Measurements from ENCODE around the gene PRAMEF11.
"Not testable (repeated sequence)": the region's sequence is repeated elsewhere in the genome, so short reads cannot be mapped to it uniquely, and the experiment has no call there.

The PRAMEF11 gene

DNA sequence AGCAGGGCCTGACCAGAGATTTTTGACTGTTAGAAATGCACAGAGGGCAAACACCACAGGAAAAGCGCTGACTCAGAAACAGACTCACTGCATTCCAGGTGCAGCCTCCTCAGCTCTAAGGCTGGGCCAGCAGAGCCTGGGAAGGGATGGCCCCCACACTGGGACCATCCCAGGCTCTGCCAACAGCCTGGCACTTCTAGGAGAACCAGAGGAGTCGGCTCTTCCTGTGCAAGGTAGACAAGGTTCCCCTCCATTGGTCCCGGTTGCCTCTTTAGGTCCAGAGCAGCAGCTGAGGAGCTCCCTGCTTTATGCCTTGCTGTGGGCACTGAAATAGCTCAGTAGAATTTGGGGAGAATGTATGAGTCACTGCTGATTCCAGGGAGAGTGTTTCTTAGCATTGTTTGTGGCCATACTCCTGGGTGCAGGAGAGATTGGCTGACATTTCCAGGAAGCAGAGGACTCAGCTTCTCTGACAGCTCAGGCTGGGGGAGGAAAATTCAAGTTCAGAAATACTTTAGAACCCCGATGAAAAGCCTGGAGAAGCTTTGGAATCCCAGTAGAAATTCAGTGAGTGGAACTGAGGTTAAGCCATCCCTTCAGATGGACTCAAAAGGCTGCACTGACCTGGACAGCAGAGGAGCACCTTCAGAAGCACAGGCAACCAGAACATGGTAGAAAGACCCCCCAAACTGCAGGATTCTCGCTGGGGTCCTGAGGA is 20.4 kb downstream of the PRAMEF11 start:
- no peaks in the 10 kb centered on the region for H3K9me3 ChIP-seq
- no peak overlapping the region for H3K4me3 ChIP-seq (ENCODE audit: low read depth, low read length)
- no peaks in the 10 kb centered on the region for H3K27me3 ChIP-seq
- TF ChIP-seq, protein P1, sequence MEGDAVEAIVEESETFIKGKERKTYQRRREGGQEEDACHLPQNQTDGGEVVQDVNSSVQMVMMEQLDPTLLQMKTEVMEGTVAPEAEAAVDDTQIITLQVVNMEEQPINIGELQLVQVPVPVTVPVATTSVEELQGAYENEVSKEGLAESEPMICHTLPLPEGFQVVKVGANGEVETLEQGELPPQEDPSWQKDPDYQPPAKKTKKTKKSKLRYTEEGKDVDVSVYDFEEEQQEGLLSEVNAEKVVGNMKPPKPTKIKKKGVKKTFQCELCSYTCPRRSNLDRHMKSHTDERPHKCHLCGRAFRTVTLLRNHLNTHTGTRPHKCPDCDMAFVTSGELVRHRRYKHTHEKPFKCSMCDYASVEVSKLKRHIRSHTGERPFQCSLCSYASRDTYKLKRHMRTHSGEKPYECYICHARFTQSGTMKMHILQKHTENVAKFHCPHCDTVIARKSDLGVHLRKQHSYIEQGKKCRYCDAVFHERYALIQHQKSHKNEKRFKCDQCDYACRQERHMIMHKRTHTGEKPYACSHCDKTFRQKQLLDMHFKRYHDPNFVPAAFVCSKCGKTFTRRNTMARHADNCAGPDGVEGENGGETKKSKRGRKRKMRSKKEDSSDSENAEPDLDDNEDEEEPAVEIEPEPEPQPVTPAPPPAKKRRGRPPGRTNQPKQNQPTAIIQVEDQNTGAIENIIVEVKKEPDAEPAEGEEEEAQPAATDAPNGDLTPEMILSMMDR (IDR thresholded peaks at IDR 0.05; ENCODE audit: low read depth, low read length): no peak
- no peaks in the 10 kb centered on the region for H3K4me1 ChIP-seq
- DNase-seq: no peak
- H3K36me3 ChIP-seq: no peaks in the 10 kb centered on the region

DNA sequence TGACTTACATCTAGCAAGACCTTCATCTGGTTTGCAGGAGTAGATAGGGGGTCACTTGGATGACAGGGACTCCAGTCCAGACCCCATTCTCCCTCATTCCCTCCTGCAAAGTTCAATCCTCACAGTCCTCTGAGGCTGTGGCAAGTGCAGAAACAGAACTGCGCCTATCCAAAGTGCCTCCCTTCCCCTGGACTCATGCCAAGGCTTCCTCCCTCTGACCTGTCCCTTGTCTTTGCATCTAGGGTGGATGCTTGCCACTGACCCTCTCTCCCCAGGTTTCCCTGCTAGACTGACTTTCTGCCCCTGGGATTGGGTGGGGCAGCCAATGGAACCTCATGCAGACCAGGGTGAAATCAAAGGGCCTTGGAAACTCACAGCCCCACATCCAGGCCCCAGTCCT is 21.3 kb downstream of the PRAMEF11 start:
- Histone ChIP-seq H3K9me3 (no peaks in the 10 kb centered on the region), H3K27me3 (no peaks in the 10 kb centered on the region), H3K4me1 (no peaks in the 10 kb centered on the region), H3K4me3 (ENCODE audit: low read depth, low read length) (no peak overlapping the region), H3K36me3 (no peaks in the 10 kb centered on the region)
- DNase-seq: no peak
- TF ChIP-seq, protein P1 (IDR thresholded peaks at IDR 0.05; ENCODE audit: low read depth, low read length): no peak

DNA sequence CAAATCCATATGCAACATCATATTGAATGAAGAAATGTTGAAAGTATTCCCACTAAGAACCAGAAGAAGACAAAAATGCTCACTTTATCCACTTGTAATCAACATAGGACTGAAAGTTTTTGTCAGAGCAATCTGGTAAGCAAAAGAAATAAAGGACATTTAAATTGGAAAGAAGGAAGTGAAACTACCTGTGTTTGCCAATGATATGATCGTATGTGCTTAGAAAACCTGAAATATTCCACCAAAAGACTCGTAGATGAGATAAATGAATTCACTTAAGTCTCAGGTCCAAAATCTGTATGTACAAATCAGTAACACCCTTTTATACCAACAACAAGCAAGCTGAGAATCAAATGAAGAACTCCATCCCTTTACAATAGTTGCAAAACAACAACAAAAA is 31.5 kb downstream of the PRAMEF11 start:
- H3K4me1 ChIP-seq: no peaks in the 10 kb centered on the region
- no peaks in the 10 kb centered on the region for H3K36me3 ChIP-seq
- no peak for DNase-seq
- no peaks in the 10 kb centered on the region for H3K27me3 ChIP-seq
- H3K9me3 ChIP-seq: no peaks in the 10 kb centered on the region
- TF ChIP-seq, protein P1 (IDR thresholded peaks at IDR 0.05; ENCODE audit: low read depth, low read length): no peak
- no peak overlapping the region for H3K4me3 ChIP-seq (ENCODE audit: low read depth, low read length)

DNA sequence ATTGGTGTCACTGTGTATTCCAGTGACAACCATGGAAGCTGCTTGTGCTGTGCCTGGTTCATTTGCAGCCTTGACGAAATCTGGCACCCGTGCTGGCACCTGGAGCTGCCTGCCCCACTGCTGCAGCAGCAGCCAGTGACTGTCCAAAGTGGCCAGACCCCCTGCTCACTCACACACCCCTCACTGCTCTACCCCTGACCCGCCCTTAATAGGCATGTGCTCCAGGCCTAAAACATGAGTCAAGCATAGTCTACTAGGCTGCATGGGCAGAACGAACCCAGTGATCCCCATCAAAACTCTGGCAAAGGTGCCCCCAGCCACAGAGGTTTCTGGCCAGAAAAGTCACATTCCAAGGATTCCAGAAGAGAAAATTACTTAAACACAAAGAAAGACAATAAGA is 32.3 kb downstream of the PRAMEF11 start:
- H3K4me1 ChIP-seq: no peaks in the 10 kb centered on the region

DNA sequence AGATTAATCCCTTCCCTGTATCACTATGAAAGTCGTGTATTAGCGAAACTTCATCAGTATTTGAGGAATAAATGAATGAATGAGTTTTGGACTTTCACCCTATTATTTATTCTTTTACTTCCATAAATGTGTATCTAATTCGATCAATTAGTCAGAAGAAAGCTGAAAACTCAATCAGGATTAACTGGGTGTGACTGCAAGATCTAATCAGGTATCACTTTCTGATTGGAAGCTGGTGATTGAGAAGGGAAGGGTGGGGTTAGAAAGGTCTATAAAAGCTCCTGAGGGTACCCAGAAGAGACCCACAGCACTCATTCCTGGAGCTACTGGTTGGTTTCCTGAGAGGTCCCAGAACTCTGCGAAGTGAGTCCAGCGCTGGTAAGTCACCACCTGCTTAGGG is 40.1 kb downstream of the PRAMEF11 start, which contains the start of gene PRAMEF1:
Gene PRAMEF1 (plus strand): TSS at position 301 of the 400 bp plus-strand sequence. CDS start 1,831 bp downstream, outside the sequence.
- H3K36me3 ChIP-seq; DNase-seq; H3K9me3 ChIP-seq; H3K4me1 ChIP-seq; H3K27me3 ChIP-seq; H3K4me3 ChIP-seq (ENCODE audit: low read depth, low read length): not testable (repeated sequence)

More for the DNA sequence above, 32.3 kb downstream of the PRAMEF11 start:
- TF ChIP-seq, protein P1 (IDR thresholded peaks at IDR 0.05; ENCODE audit: low read depth, low read length): no peak
- no peak overlapping the region for H3K4me3 ChIP-seq (ENCODE audit: low read depth, low read length)
- no peaks in the 10 kb centered on the region for H3K27me3 ChIP-seq
- no peaks in the 10 kb centered on the region for H3K36me3 ChIP-seq
- no peak for DNase-seq
- no peaks in the 10 kb centered on the region for H3K9me3 ChIP-seq

DNA sequence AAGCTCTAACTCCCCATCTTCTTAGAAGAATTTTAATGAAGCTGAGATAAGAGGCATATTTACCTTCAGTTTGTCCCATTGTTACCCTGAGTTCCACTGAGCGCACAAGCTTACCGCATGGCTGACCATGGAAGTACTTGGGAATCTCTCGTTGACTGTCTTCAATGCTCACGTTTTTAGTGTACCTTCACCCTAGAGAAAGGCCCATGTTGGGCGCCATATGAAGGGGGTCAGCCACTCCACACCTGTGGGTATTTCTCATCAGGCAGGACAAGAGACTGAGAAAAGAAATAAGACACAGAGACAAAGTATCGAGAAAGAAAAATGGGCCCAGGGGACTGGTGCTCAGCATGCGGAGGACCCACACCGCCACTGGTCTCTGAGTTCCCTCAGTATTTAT is 46.5 kb downstream of the PRAMEF11 start:
- DNase-seq; H3K36me3 ChIP-seq; H3K4me1 ChIP-seq; H3K9me3 ChIP-seq; H3K27me3 ChIP-seq; H3K4me3 ChIP-seq (ENCODE audit: low read depth, low read length): not testable (repeated sequence)

DNA sequence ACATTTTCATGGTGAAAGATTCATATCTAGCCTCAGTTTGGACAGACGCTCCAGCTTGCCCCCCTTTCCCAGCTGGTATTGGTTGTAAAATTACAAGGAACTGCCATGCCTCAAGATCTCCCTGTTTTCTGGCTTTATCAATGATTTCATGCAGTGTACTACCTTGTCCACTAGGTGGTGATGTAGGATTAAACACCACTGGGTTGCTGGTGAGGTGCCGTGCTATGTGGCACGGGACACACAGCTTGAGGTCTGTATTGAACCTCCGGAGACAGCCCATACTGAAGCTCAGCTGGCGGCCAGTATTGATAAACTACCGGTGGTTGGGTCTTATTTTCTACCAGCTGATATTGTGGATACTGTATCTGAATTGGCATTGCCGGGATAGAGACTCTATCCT is 47.4 kb downstream of the PRAMEF11 start:
- TF ChIP-seq, protein P1 (IDR thresholded peaks at IDR 0.05; ENCODE audit: low read depth, low read length): peak; percentile 21
- not testable (repeated sequence) for H3K9me3 ChIP-seq; H3K4me1 ChIP-seq; H3K36me3 ChIP-seq; H3K27me3 ChIP-seq; H3K4me3 ChIP-seq (ENCODE audit: low read depth, low read length)
- peak; percentile 17 for DNase-seq

DNA sequence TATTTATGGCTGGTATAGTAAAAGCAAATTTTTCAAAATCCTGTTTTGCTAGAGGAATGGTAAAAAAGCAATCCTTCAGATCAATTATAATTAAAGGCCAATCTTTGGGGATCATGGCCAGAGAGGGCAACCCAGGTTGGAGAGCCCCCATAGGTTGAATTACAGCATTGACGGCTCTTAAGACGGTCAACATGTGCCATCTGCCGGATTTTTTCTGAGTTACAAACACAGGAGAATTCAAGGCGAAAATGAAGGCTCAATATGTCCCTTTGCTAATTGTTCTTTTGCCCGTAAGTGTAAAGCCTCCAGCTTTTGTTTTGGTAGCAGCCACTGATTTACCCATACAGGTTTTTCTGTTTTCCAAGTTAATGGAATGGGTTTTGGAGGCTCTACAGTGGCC is 49.7 kb downstream of the PRAMEF11 start:
- not testable (repeated sequence) for H3K4me1 ChIP-seq; H3K36me3 ChIP-seq; DNase-seq; H3K27me3 ChIP-seq; H3K9me3 ChIP-seq; H3K4me3 ChIP-seq (ENCODE audit: low read depth, low read length)

Measured in BE2C (cell line).